Thoracic aorta (tissue), 2 donors: ENCODE results near the gene CADPS. TPM values are rescaled to one million over a fixed set of nuclear protein-coding genes. Genes with fewer than 3 reads are reported as not detected.

Source experiments
- ATAC-seq: fragments of 150-250 bp; one replicate; pipeline ENCODE4 v1.8.0; 2017; ENCODE audit warnings: low read depth; ENCODE audit not compliant: insufficient number of reproducible peaks, low FRiP score
- DNase-seq: peaks from one replicate; pipeline ENCODE4 v3.0.0-alpha.2; 2020; ENCODE audit warnings: low spot score
- H3K27ac ChIP-seq, 2 donors: fragments of 200-600 bp; sonication (generic); 1 replicate in 1 of 2; 2 replicates in 1 of 2; pipeline ENCODE4 v1.5.1; 2016; ENCODE audit warnings: mild to moderate bottlenecking in 2 of 2, moderate library complexity in 2 of 2
- H3K27me3 ChIP-seq: fragments of 200-600 bp; sonication (generic); replicated peaks from 2 replicates; pipeline ENCODE4 v1.6.0; 2016; ENCODE audit warnings: mild to moderate bottlenecking; ENCODE audit not compliant: insufficient read depth
- H3K36me3 ChIP-seq: fragments of 200-600 bp; sonication (generic); one replicate; pipeline ENCODE4 v1.5.1; 2016
- H3K4me1 ChIP-seq, 2 donors: fragments of 200-600 bp; sonication (generic); 1 replicate in 1 of 2; 2 replicates in 1 of 2; pipeline versions ENCODE4 v1.5.1 to v1.6.0; 2016; ENCODE audit warnings: low read depth in 2 of 2, mild to moderate bottlenecking in 1 of 2; ENCODE audit not compliant: control insufficient read depth in 1 of 2
- H3K4me3 ChIP-seq: fragments of 200-600 bp; sonication (generic); 2 replicates; pipeline ENCODE4 v1.5.1; 2016; ENCODE audit warnings: mild to moderate bottlenecking
- H3K9me3 ChIP-seq: fragments of 200-600 bp; sonication (generic); 2 replicates; pipeline ENCODE4 v1.5.1; 2016
- total RNA-seq, 2 donors: library from RNA; depleted of rRNA; stranded (reverse); fragments of >200 nt; gene quantifications; one replicate each; pipeline versions ENCODE4 v1.1.0 to v1.2.3, GENCODE V29; 2016
- TF ChIP-seq, protein P1 (sequence below): fragments of 200-600 bp; sonication (generic); IDR thresholded peaks from one replicate; pipeline ENCODE4 v1.5.1; 2019; ENCODE audit warnings: antibody characterized with exemption

Gene CADPS
- total RNA-seq, 2 donors from 2014 or later, result 0.14 to 7.2 TPM

DNA sequence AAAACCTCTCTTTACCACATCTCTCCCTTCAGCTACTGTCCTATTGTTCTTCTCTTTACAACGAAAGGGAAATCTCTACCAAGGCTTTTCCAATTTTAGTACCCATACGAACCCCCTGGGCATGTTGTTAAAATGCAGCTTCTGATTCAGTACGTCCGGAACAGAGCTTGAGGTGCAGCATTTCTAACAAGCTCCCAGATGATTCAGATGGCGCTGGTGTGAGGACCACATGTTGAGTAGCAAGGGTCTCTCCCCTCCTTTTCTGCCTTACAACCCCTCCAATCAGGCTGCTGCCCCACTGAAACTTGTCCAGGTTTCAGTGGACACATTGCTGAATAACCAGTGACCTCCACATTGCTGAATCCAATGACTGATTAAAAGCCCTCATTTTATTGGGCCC, 324.8 kb downstream of the CADPS start:
- DNase-seq (no peak), ATAC-seq (no peak)
- H3K36me3 ChIP-seq, result no peaks in the 10 kb centered on the region
- no peaks in the 10 kb centered on the region for H3K27me3 ChIP-seq
- H3K4me3 ChIP-seq, result no peak overlapping the region
- TF ChIP-seq, protein P1, sequence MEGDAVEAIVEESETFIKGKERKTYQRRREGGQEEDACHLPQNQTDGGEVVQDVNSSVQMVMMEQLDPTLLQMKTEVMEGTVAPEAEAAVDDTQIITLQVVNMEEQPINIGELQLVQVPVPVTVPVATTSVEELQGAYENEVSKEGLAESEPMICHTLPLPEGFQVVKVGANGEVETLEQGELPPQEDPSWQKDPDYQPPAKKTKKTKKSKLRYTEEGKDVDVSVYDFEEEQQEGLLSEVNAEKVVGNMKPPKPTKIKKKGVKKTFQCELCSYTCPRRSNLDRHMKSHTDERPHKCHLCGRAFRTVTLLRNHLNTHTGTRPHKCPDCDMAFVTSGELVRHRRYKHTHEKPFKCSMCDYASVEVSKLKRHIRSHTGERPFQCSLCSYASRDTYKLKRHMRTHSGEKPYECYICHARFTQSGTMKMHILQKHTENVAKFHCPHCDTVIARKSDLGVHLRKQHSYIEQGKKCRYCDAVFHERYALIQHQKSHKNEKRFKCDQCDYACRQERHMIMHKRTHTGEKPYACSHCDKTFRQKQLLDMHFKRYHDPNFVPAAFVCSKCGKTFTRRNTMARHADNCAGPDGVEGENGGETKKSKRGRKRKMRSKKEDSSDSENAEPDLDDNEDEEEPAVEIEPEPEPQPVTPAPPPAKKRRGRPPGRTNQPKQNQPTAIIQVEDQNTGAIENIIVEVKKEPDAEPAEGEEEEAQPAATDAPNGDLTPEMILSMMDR, result no peak
- no peaks in the 10 kb centered on the region for H3K9me3 ChIP-seq
- H3K27ac ChIP-seq, result no peak overlapping the region
- H3K4me1 ChIP-seq, result no peaks in the 10 kb centered on the region

DNA sequence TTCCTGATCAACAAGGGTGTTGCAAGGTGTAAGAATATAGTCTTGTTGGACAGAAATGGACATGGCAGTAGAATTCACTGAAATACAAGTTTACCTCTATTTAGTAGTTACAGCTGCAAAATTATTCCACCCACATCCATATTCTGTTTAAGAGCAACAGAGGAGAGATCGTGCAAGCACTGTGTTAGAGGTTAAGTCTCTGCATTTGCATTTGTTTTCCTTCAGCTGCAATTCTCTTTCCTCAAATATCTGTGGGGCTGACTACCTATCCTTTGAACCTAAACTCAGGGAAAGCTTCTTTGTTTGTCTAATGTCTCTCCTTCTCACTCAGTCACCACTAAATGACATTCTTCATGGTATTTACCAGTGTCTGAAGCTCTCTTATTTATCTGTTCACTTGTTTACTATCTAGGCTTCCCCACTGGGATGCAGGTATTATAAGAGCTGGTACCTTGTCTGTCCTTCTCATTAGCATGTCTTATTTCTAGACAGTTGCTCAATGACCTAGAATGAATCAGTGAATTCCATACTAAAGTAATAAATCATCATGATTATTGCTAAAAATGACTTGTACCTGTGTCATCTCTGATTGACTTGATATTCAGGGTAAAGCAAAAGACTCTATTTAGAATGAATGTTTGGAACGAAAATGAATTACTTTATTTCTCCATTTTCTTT, 326.5 kb downstream of the CADPS start:
- Histone ChIP-seq H3K27me3 (no peaks in the 10 kb centered on the region), H3K9me3 (no peaks in the 10 kb centered on the region), H3K27ac (no peak overlapping the region), H3K4me3 (no peak overlapping the region), H3K36me3 (no peaks in the 10 kb centered on the region), H3K4me1 (no peaks in the 10 kb centered on the region)
- no peak for DNase-seq
- TF ChIP-seq, protein P1, result no peak
- no peak for ATAC-seq

- TF ChIP-seq, protein P1, result no peak
- no peak for ATAC-seq
- no peaks in the 10 kb centered on the region for H3K36me3 ChIP-seq
- DNase-seq, result no peak
- H3K4me3 ChIP-seq, result no peak overlapping the region
- no peaks in the 10 kb centered on the region for H3K9me3 ChIP-seq
- H3K27ac ChIP-seq, result no peak overlapping the region
- H3K4me1 ChIP-seq, result no peaks in the 10 kb centered on the region
- H3K27me3 ChIP-seq, result no peaks in the 10 kb centered on the region
Measured at GRCh38 chr3:62546266-62546665, 328.9 kb downstream of the CADPS start.

DNA sequence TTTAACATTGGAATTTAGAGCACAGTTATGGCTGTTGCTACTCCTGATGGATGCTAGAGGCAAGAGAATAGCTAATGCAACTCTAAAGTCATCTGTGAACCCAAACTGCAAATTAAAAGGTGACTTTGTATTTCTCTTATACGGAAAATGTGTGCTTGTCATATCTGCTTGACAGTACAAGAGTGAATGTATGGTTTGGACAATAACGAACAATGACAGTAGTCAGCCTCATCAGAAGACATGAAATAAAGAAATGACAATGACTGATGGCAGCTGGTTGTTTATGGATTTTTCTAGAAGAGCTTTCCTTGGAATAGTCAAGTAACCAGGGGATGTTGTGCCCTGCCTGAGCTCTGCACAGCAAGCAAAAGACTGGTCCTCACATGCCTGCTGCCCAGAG, 333.0 kb downstream of the CADPS start:
- TF ChIP-seq, protein P1, result no peak
- ATAC-seq (no peak), DNase-seq (no peak)
- H3K27ac ChIP-seq, result no peak overlapping the region
- no peaks in the 10 kb centered on the region for H3K9me3 ChIP-seq
- H3K36me3 ChIP-seq, result no peaks in the 10 kb centered on the region
- no peaks in the 10 kb centered on the region for H3K27me3 ChIP-seq
- H3K4me1 ChIP-seq, result no peaks in the 10 kb centered on the region
- H3K4me3 ChIP-seq, result no peak overlapping the region

DNA sequence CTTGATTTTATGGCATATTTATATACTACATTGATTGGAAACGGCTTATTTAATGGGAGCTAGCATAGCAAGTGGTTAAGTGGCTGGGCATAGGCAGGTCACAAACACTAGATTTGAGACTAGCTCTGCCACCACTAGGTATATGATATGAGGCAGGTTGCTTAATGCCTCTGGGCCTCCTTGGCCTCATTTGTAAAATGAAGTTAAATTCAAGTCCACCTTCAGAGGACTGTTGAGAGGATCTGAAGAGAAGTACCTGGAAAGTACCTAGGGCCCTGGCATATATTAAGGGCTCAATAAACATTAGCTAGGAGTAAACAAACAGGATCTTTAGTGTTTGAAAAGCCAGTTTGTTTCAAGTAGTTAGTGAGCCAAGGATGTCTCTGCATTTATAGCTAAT, 335.5 kb downstream of the CADPS start:
- no peaks in the 10 kb centered on the region for H3K9me3 ChIP-seq
- no peak for DNase-seq
- no peaks in the 10 kb centered on the region for H3K27me3 ChIP-seq
- no peak overlapping the region for H3K4me3 ChIP-seq
- ATAC-seq, result no peak
- H3K27ac ChIP-seq, result no peak overlapping the region
- H3K36me3 ChIP-seq, result no peaks in the 10 kb centered on the region
- TF ChIP-seq, protein P1, result no peak
- no peaks in the 10 kb centered on the region for H3K4me1 ChIP-seq
